COLO668 (cell line): ENCODE data around the gene MGAT5B.

Experiments used
- DNase-seq: peaks from one replicate; lab custom pipeline; 2025; ENCODE audit not compliant: unreplicated experiment; lab: John Stamatoyannopoulos, UW

Gene MGAT5B

GRCh38 chr17:76903631-76904030 is 35.4 kb downstream of the MGAT5B start:
- DNase-seq = no peak

GRCh38 chr17:76904116-76904515 is 35.9 kb downstream of the MGAT5B start:
- DNase-seq = no peak

GRCh38 chr17:76905036-76905435 is 36.8 kb downstream of the MGAT5B start:
- DNase-seq = no peak

- DNase-seq = no peak
Observed at GRCh38 chr17:76905836-76906235, 37.6 kb downstream of the MGAT5B start.

- DNase-seq = no peak
Observed at GRCh38 chr17:76906463-76906862, 38.3 kb downstream of the MGAT5B start.

- DNase-seq = no peak
Observed at GRCh38 chr17:76907352-76907751, 39.1 kb downstream of the MGAT5B start.

- no peak for DNase-seq
Observed at GRCh38 chr17:76909971-76910760, 42.0 kb downstream of the MGAT5B start.

- peak; percentile 21 for DNase-seq
Observed at GRCh38 chr17:76911299-76912017, 43.3 kb downstream of the MGAT5B start.

- DNase-seq = no peak
Observed at GRCh38 chr17:76912421-76913164, 44.4 kb downstream of the MGAT5B start.

- no peak for DNase-seq
Observed at GRCh38 chr17:76914937-76915336, 46.7 kb downstream of the MGAT5B start.

- DNase-seq = no peak
Observed at GRCh38 chr17:76915840-76916510, 47.8 kb downstream of the MGAT5B start.

GRCh38 chr17:76917829-76918228 is 49.6 kb downstream of the MGAT5B start:
- no peak for DNase-seq

- DNase-seq = no peak
Observed at GRCh38 chr17:76918811-76919210, 50.6 kb downstream of the MGAT5B start.

- no peak for DNase-seq
Observed at GRCh38 chr17:76920364-76921139, 52.3 kb downstream of the MGAT5B start.

GRCh38 chr17:76921340-76922036 is 53.3 kb downstream of the MGAT5B start:
- no peak for DNase-seq

- no peak for DNase-seq
Observed at GRCh38 chr17:76922084-76922483, 53.9 kb downstream of the MGAT5B start.

- no peak for DNase-seq
Observed at GRCh38 chr17:76922967-76923366, 54.8 kb downstream of the MGAT5B start.

GRCh38 chr17:76923491-76923890 is 55.3 kb downstream of the MGAT5B start:
- no peak for DNase-seq

- DNase-seq = peak; percentile 3
Observed at GRCh38 chr17:76924345-76925342, 56.4 kb downstream of the MGAT5B start.
